Adrenal gland (tissue), 12 donors: Measurements from ENCODE around the gene BACE2. TPM values are rescaled to one million over a fixed set of nuclear protein-coding genes. Genes with fewer than 3 reads are reported as not detected.

ENCODE experiments used
- DNase-seq, 7 donors: peaks; one replicate each; pipeline ENCODE4 v3.0.0-alpha.2; 2019 to 2020
- H3K27ac ChIP-seq, 5 donors: fragments of 200-600 bp; sonication (generic) in 4 of 5; 1 replicate in 3 of 5; 2 replicates in 2 of 5; pipeline versions ENCODE4 v1.5.1 to v1.8.0; 2016 to 2020; ENCODE audit warnings: mild to moderate bottlenecking in 1 of 5
- H3K27me3 ChIP-seq: fragments of 200-600 bp; 2 replicates; pipeline ENCODE4 v1.8.0; 2021
- H3K36me3 ChIP-seq, 2 donors: fragments of 200-600 bp; replicated peaks in 1 of 2; 1 replicate in 1 of 2; 2 replicates in 1 of 2; pipeline versions ENCODE4 v1.5.1 to v1.8.0; 2018 to 2022
- H3K4me1 ChIP-seq, 2 donors: fragments of 200-600 bp; replicated peaks in 1 of 2; 1 replicate in 1 of 2; 2 replicates in 1 of 2; pipeline versions ENCODE4 v1.5.1 to v1.8.0; 2018 to 2021
- H3K4me3 ChIP-seq, 4 donors: fragments of 200-600 bp; sonication (generic) in 3 of 4; one replicate each; pipeline ENCODE4 v1.5.1; 2016 to 2018
- H3K9me3 ChIP-seq, 3 donors: fragments of 200-600 bp; sonication (generic) in 1 of 3; replicated peaks in 1 of 3; 1 replicate in 2 of 3; 2 replicates in 1 of 3; pipeline versions ENCODE4 v1.5.1 to v1.8.0; 2016 to 2021
- CTCF ChIP-seq, 6 experiments: fragments of 450-650 bp in 4 of 6; fragments of 200-600 bp in 2 of 6; sonication (generic) in 1 of 6; IDR thresholded peaks; 1 replicate in 5 of 6; 2 replicates in 1 of 6; pipeline versions ENCODE4 v1.5.1 to v1.8.0; 2016 to 2021; ENCODE audit warnings: antibody characterized with exemption in 6 of 6, mild to moderate bottlenecking in 2 of 6, moderate library complexity in 1 of 6
- POLR2A ChIP-seq, 2 donors: fragments of 450-650 bp; IDR thresholded peaks; one replicate each; pipeline ENCODE4 v1.6.1; 2017; ENCODE audit warnings: antibody characterized with exemption in 2 of 2, mild to moderate bottlenecking in 2 of 2, moderate library complexity in 1 of 2
- WGBS, 4 donors: extraction: QIAGEN DNeasy Blood & Tissue Kit in 2 of 4; methylation state at CpG; one replicate each; pipeline versions ENCODE4 v1.1.5 to v1.1.7; 2013 to 2017; 5-methylcytosine and 5-hydroxymethylcytosine counted together
- intact Hi-C, 2 donors: fragments of 100-400 bp; cut with DNase I; formaldehyde crosslinking; loops; one replicate each; pipeline versions ENCODE4 v1.14.1 to v1.15.0; 2022 to 2023
- polyA plus RNA-seq, 3 donors: library from polyadenylated mRNA; stranded (reverse); fragments of 200-250 nt in 2 of 3; fragments of 350-450 nt in 1 of 3; fragmentation: Illumina TruSeq in 1 of 3; extraction: RNeasy Lipid Tissue Mini Kit (QIAGEN cat#74804) in 1 of 3; gene quantifications; one replicate each; pipeline ENCODE4 v1.2.3, GENCODE V29; 2013 to 2014
- total RNA-seq, 9 donors: library from RNA; depleted of rRNA in 4 of 9; stranded (reverse); fragments of >200 nt in 4 of 9; fragments of 120-200 nt in 1 of 9; fragmentation: NEBNext Ultra II Directional in 1 of 9; extraction: Animal tissue kit (Norgen Biotek cat#: 25700) in 1 of 9; gene quantifications; one replicate each; pipeline versions ENCODE4 v1.1.0 to v1.2.4, GENCODE V29; 2013 to 2023
- donor health status: healthy with polysubstance abuse.
- donor health status: Bipolar disorder and iron deficiency.
- donor health status: DM: yes; HTN: yes; CAD: no.
- donor health status: DM: no; HTN: no; CAD: no.
- donor health status: DM: no; HTN: no; CAD: no.
- donor health status: DM: yes; HTN: yes; CAD: no.

BACE2 gene
- total and polyA plus RNA-seq, 12 donors: 3.9 to 24.4 (median 13.8) TPM

- no peaks in the 10 kb centered on the region for H3K4me1 ChIP-seq
- no peak for TF ChIP-seq POLR2A (IDR thresholded peaks at IDR 0.05)
- TF ChIP-seq CTCF (IDR thresholded peaks at IDR 0.05): peak; percentile 56 to 76 (median 60)
- 42 to 53% (median 43%) methylated on average over 17 to 19 of the region's 19 CpGs for WGBS, 4 donors
- H3K27me3 ChIP-seq: no peaks in the 10 kb centered on the region
- no peaks in the 10 kb centered on the region for H3K36me3 ChIP-seq
- intact Hi-C loops: no loop called here
- no peak overlapping the region for H3K4me3 ChIP-seq
- H3K9me3 ChIP-seq: no peaks in the 10 kb centered on the region
- no peak overlapping the region for H3K27ac ChIP-seq
- DNase-seq: peak; percentile 70 to 91 (median 85)
Observed at GRCh38 chr21:41121785-41122415, 46.1 kb upstream of the BACE2 start.

GRCh38 chr21:41124641-41125201 lies 43.2 kb upstream of the BACE2 start:
- intact Hi-C loops: no loop called here
- Histone ChIP-seq H3K27ac (no peak overlapping the region), H3K4me1 (no peaks in the 10 kb centered on the region), H3K36me3 (no peaks in the 10 kb centered on the region), H3K9me3 (no peaks in the 10 kb centered on the region), H3K4me3 (no peak overlapping the region), H3K27me3 (no peaks in the 10 kb centered on the region)
- 69 to 78% (median 75%) methylated on average over 13 of the region's 13 CpGs for WGBS, 4 donors
- TF ChIP-seq POLR2A (IDR thresholded peaks at IDR 0.05) (no peak), CTCF (IDR thresholded peaks at IDR 0.05) (no peak)
- no peak for DNase-seq

- intact Hi-C loops: no loop called here
- no peaks in the 10 kb centered on the region for H3K4me1 ChIP-seq
Observed at GRCh38 chr21:41128981-41129380, 39.0 kb upstream of the BACE2 start.

GRCh38 chr21:41130883-41131282 lies 37.1 kb upstream of the BACE2 start:
- no peak for DNase-seq
- no peak overlapping the region for H3K27ac ChIP-seq
- no peaks in the 10 kb centered on the region for H3K36me3 ChIP-seq
- no peaks in the 10 kb centered on the region for H3K27me3 ChIP-seq
- no peaks in the 10 kb centered on the region for H3K9me3 ChIP-seq
- WGBS, 4 donors: 54 to 69% (median 63%) methylated on average over 3 of the region's 3 CpGs
- intact Hi-C loops: no loop called here
- no peak overlapping the region for H3K4me3 ChIP-seq
- TF ChIP-seq POLR2A (IDR thresholded peaks at IDR 0.05) (no peak), CTCF (IDR thresholded peaks at IDR 0.05) (no peak)
- H3K4me1 ChIP-seq: no peaks in the 10 kb centered on the region

More at GRCh38 chr21:41128981-41129380, 39.0 kb upstream of the BACE2 start:
- no peaks in the 10 kb centered on the region for H3K36me3 ChIP-seq
- no peak overlapping the region for H3K27ac ChIP-seq
- no peaks in the 10 kb centered on the region for H3K27me3 ChIP-seq
- no peak for DNase-seq
- no peak for TF ChIP-seq POLR2A (IDR thresholded peaks at IDR 0.05)
- TF ChIP-seq CTCF (IDR thresholded peaks at IDR 0.05): no peak
- no peaks in the 10 kb centered on the region for H3K9me3 ChIP-seq
- no peak overlapping the region for H3K4me3 ChIP-seq
